ENCODE results near the gene ANKK1.

The ANKK1 gene

DNA sequence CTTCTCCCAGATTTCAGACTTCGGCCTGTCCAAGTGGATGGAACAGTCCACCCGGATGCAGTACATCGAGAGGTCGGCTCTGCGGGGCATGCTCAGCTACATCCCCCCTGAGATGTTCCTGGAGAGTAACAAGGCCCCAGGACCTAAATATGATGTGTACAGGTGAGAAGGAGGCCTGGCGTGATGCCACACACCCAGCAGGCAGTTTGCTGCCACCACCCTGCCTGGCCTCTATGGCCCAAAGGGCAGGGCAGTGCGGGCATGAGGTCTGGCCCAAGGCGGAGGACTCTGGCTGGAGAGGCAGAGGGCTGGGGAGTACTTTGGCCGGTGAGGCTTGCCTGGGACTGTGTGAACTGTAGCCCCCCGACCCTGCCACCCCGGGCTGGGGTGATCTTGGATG, 7.3 kb downstream of the ANKK1 start:
- H3K4me3 Mint-ChIP-seq, result no peak overlapping the region
- H3K4me1 Mint-ChIP-seq (ENCODE audit: low read depth), result no peaks in the 10 kb centered on the region
- no peak for DNase-seq
- no peaks in the 10 kb centered on the region for H3K27me3 Mint-ChIP-seq
- no peaks in the 10 kb centered on the region for H3K36me3 Mint-ChIP-seq (ENCODE audit: low read depth)
- no peaks in the 10 kb centered on the region for H3K9me3 Mint-ChIP-seq
- no peak overlapping the region for H3K27ac Mint-ChIP-seq

DNA sequence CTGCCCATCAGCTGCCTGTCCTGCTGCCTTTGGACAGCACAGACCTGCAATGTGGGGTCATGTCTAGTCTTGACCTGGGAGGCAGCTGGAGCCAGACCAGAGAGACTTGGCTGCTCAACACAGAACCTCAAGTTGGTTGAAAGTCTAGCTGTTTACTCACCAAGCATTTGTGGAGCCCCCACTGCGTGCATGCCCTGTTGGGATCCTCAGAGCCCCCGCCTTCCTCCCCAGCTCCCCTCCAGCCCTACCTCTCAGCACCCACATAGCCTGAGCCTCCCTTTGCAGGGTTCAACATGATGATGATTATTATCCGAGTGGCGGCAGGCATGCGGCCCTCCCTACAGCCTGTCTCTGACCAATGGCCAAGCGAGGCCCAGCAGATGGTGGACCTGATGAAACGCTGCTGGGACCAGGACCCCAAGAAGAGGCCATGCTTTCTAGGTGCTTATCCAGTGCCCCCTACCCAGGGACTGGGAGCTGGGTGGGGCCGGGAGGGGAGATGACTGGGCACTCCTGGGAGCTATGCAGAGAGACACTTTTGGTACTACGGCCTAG, 8.3 kb downstream of the ANKK1 start:
- Mint-ChIP-seq H3K4me3 (no peak overlapping the region), H3K27me3 (no peaks in the 10 kb centered on the region), H3K4me1 (ENCODE audit: low read depth) (no peaks in the 10 kb centered on the region), H3K27ac (no peak overlapping the region), H3K9me3 (no peaks in the 10 kb centered on the region), H3K36me3 (ENCODE audit: low read depth) (no peaks in the 10 kb centered on the region)
- DNase-seq, result no peak

DNA sequence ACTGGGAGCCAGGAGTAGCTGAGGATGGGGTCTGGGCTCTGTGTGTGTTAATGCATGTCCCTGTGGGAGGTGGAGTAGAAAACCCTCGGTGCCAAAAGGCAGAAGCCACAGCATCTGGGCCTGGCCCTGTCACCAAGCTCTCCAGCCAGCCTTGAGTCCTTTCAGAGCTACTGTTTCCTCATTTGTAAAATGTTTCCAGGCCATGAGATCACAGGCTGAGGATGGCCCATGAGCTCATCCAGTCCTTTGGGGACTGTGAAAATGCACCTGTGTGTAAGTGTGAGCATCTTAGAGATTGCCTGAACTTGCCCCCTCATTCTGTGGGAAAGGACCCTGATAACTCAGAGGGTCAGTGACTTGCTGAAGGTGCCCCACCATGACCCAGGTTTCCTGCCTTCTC, 9.1 kb downstream of the ANKK1 start:
- no peak overlapping the region for H3K4me3 Mint-ChIP-seq
- no peaks in the 10 kb centered on the region for H3K27me3 Mint-ChIP-seq
- no peak for DNase-seq
- no peaks in the 10 kb centered on the region for H3K9me3 Mint-ChIP-seq
- H3K27ac Mint-ChIP-seq, result no peak overlapping the region
- H3K36me3 Mint-ChIP-seq (ENCODE audit: low read depth), result no peaks in the 10 kb centered on the region
- no peaks in the 10 kb centered on the region for H3K4me1 Mint-ChIP-seq (ENCODE audit: low read depth)

- DNase-seq, result no peak
- no peaks in the 10 kb centered on the region for H3K27me3 Mint-ChIP-seq
- no peaks in the 10 kb centered on the region for H3K36me3 Mint-ChIP-seq (ENCODE audit: low read depth)
- H3K4me1 Mint-ChIP-seq (ENCODE audit: low read depth), result no peaks in the 10 kb centered on the region
- H3K27ac Mint-ChIP-seq, result no peak overlapping the region
- H3K4me3 Mint-ChIP-seq, result no peak overlapping the region
- no peaks in the 10 kb centered on the region for H3K9me3 Mint-ChIP-seq
Measured at GRCh38 chr11:113397212-113397611, 9.6 kb downstream of the ANKK1 start.

GRCh38 chr11:113397821-113398220, 10.2 kb downstream of the ANKK1 start:
- no peaks in the 10 kb centered on the region for H3K36me3 Mint-ChIP-seq (ENCODE audit: low read depth)
- H3K27ac Mint-ChIP-seq, result no peak overlapping the region
- H3K9me3 Mint-ChIP-seq, result no peaks in the 10 kb centered on the region
- H3K27me3 Mint-ChIP-seq, result no peaks in the 10 kb centered on the region
- no peaks in the 10 kb centered on the region for H3K4me1 Mint-ChIP-seq (ENCODE audit: low read depth)
- no peak for DNase-seq
- H3K4me3 Mint-ChIP-seq, result no peak overlapping the region

DNA sequence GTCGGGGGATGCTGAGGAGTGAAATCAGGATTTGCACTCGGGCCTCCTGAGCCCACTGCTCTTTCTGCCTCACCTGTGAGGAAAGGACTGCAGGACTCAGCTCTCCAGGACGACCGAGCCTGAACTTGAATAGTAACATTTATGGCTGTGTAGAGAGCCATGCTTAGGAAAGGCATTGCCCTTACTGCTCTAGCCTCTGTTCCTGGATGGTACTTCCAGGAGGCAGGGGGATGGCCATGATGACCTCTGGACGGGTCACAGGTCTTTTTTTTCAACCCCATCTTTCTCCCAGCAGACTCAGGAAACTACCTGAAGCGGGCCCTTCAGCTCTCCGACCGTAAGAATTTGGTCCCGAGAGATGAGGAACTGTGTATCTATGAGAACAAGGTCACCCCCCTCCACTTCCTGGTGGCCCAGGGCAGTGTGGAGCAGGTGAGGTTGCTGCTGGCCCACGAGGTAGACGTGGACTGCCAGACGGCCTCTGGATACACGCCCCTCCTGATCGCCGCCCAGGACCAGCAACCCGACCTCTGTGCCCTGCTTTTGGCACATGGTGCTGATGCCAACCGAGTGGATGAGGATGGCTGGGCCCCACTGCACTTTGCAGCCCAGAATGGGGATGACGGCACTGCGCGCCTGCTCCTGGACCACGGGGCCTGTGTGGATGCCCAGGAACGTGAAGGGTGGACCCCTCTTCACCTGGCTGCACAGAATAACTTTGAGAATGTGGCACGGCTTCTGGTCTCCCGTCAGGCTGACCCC, 11.3 kb downstream of the ANKK1 start:
- H3K27me3 Mint-ChIP-seq, result no peaks in the 10 kb centered on the region
- DNase-seq, result no peak

DNA sequence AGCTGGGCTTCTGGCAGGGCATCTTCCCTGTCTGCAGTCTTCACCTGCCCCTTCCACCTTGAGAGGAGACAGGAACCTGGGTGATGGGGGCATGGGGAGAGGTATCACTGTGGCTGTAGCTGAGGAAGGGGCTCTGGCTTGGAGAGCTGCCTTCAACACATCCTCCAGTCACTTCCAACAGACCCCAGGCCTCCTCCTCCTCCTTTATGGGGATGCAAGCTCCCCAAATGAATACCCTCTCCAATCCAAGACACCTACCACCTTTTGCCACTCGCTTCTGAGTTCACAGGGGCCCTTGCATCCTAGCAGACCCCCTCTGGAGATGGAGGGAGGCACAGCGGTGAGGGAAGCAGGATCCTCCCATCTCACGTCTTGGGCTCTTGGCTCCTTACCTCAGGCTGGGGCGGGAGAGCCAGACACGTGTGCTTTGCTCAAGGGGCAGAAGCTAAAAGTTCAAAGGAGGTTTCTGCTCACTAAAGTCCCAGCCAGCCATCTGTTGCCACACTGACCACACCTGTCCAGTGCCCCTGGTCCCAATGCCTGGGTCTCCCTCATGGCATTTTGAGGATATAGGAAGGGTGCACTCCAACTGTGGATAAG, 13.2 kb downstream of the ANKK1 start:
- Mint-ChIP-seq H3K4me3 (no peak overlapping the region), H3K27me3 (no peaks in the 10 kb centered on the region), H3K4me1 (ENCODE audit: low read depth) (no peaks in the 10 kb centered on the region), H3K36me3 (ENCODE audit: low read depth) (no peaks in the 10 kb centered on the region), H3K9me3 (no peaks in the 10 kb centered on the region), H3K27ac (no peak overlapping the region)
- DNase-seq, result no peak

More for the DNA sequence above, 11.3 kb downstream of the ANKK1 start:
- no peaks in the 10 kb centered on the region for H3K36me3 Mint-ChIP-seq (ENCODE audit: low read depth)
- no peak overlapping the region for H3K4me3 Mint-ChIP-seq
- H3K4me1 Mint-ChIP-seq (ENCODE audit: low read depth), result no peaks in the 10 kb centered on the region
- no peaks in the 10 kb centered on the region for H3K9me3 Mint-ChIP-seq
- H3K27ac Mint-ChIP-seq, result no peak overlapping the region

DNA sequence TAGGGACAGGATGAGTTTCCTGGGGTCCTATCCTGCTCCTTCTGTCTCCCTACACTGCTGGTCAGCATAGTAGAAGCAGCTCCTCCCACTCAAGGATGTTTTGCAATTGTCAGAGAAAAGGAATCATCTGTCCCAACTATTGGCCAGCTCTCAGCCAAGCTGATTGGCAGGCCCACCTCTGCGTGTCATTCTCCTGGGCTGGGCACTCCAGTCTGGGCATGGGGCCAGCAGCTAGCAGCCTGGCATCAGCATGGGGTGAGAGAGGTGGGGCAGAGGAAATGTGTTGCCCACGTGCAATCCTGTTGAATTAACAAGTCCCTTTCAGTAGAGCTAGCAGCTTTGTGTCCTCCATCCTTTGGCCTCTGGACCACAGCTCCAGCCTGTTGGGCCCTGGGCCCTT, 14.1 kb downstream of the ANKK1 start:
- Mint-ChIP-seq H3K27me3 (no peaks in the 10 kb centered on the region), H3K4me3 (no peak overlapping the region), H3K4me1 (ENCODE audit: low read depth) (no peaks in the 10 kb centered on the region), H3K36me3 (ENCODE audit: low read depth) (no peaks in the 10 kb centered on the region), H3K9me3 (no peaks in the 10 kb centered on the region), H3K27ac (no peak overlapping the region)
- DNase-seq, result no peak

DNA sequence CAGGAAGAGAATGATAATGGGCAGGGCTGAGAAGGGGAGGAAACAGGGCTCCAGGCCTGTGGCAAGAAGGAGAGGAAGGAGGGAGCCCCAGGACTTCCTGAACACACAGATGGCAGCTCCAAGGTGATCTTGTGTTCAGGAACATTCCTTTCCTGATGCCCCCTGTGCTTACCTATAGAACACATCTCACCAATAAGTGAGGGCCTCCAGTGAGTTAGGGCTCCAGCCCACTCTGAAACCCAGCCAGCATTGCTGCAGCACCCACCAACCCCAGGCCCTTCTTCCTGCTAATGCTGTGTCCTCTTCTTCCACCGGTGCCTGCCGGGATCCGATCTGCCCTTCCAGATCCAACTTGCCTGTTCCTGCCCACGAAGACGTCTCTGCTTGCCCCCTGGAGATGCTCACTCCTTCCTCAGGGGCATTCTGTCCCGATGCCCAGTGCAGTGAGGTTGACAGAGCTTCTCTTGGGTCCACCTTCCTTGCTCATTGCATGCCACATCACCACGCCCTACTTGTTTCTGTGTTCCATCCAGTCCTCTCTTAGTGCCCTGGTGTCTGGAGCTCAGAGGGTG, 17.4 kb downstream of the ANKK1 start:
- Mint-ChIP-seq H3K27ac (no peak overlapping the region), H3K9me3 (no peaks in the 10 kb centered on the region), H3K36me3 (ENCODE audit: low read depth) (no peaks in the 10 kb centered on the region), H3K27me3 (peaks cover 4% of the 10 kb centered on the region), H3K4me3 (no peak overlapping the region), H3K4me1 (ENCODE audit: low read depth) (no peaks in the 10 kb centered on the region)
- no peak for DNase-seq

DNA sequence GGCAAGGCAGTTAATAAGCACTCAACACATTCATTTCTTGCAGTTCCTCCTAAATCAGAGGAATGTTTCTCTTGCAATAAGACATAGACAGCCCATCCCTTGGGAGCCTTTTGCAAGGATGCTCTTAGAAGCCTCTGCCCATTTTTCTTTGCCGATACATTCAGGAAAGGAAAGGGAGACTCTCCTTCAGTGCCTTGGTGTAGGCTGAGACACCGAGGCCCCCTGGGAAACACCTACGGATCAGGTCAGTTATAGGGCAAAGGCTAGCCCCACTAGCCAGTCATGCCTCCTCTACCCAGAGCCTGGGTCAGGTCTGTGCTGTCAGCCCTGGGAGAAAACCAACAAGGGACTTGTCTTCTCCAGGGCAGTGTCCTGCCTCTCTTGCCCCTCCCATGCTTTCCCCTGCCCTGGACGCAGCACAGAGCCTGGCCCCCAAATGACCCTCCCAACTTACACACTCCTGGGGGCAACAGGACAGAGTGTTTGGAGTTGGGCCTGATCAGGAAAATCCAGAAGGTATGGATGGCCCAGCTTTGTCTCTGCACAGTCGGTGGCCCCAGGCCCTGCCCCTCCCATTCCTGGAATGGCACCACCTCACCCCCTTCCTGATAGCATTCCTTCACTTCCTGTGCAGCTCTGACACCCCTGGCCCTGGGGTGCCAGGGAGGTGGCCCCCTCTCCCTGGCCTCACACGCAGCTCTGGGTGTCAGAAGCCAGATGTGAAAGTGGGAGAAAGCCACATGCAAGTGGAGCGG, 18.3 kb downstream of the ANKK1 start:
- Mint-ChIP-seq H3K9me3 (no peaks in the 10 kb centered on the region), H3K4me1 (ENCODE audit: low read depth) (no peaks in the 10 kb centered on the region), H3K27me3 (peaks cover 5% of the 10 kb centered on the region), H3K36me3 (ENCODE audit: low read depth) (no peaks in the 10 kb centered on the region), H3K4me3 (no peak overlapping the region), H3K27ac (no peak overlapping the region)
- no peak for DNase-seq

GRCh38 chr11:113407163-113407562, 19.6 kb downstream of the ANKK1 start:
- DNase-seq, result no peak
- peaks cover 11% of the 10 kb centered on the region for H3K27me3 Mint-ChIP-seq
- no peaks in the 10 kb centered on the region for H3K9me3 Mint-ChIP-seq
- H3K27ac Mint-ChIP-seq, result no peak overlapping the region
- H3K4me3 Mint-ChIP-seq, result no peak overlapping the region
- H3K36me3 Mint-ChIP-seq (ENCODE audit: low read depth), result no peaks in the 10 kb centered on the region
- H3K4me1 Mint-ChIP-seq (ENCODE audit: low read depth), result no peaks in the 10 kb centered on the region

DNA sequence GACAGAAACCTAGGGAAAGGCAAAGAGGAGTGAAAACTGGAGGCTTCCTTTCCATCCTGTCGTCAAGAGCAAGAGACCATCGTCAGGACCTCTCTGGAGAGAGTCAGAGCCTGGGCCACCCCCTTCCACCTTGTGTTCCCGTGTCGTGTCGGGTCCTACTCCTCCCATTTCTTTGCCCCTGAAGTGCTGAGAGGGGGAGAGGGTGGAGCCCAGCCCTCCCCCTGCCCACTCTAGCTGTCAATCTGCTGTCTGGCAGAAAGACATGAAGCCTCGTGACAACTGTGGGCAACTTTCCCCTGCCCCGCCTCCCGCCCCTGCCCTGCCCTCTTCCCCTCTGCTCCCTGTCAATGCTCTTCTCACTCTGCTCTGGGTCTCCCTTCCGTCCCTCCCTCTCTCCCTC, 20.6 kb downstream of the ANKK1 start:
- H3K27me3 Mint-ChIP-seq, result peaks cover 11% of the 10 kb centered on the region
- DNase-seq, result no peak
- H3K36me3 Mint-ChIP-seq (ENCODE audit: low read depth), result no peaks in the 10 kb centered on the region
- H3K4me3 Mint-ChIP-seq, result no peak overlapping the region
- H3K4me1 Mint-ChIP-seq (ENCODE audit: low read depth), result no peaks in the 10 kb centered on the region
- H3K9me3 Mint-ChIP-seq, result no peaks in the 10 kb centered on the region
- no peak overlapping the region for H3K27ac Mint-ChIP-seq

DNA sequence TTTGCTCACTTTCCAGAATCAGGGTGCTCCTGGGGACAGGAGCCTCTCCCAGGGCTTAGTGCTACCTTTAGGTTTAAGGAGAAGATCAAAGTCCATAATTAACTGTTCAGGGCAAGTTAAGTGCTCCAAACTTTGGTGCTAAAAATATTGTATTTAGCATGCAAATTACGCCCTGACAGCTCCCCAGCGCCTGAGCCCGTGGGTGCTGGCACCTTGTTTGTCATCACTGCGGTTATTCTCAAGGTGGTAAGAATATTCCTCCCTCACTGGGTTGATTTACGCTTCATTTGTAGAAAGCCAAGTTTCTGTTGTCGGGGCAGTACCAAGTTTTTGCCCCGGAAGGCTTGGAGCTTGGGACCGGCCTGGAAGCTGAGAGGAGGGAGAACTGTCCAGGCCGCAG, 21.3 kb downstream of the ANKK1 start:
- no peak for DNase-seq
- no peak overlapping the region for H3K4me3 Mint-ChIP-seq
- no peaks in the 10 kb centered on the region for H3K36me3 Mint-ChIP-seq (ENCODE audit: low read depth)
- no peaks in the 10 kb centered on the region for H3K9me3 Mint-ChIP-seq
- no peaks in the 10 kb centered on the region for H3K4me1 Mint-ChIP-seq (ENCODE audit: low read depth)
- peaks cover 11% of the 10 kb centered on the region for H3K27me3 Mint-ChIP-seq
- no peak overlapping the region for H3K27ac Mint-ChIP-seq

- Mint-ChIP-seq H3K27ac (no peak overlapping the region), H3K4me3 (no peak overlapping the region), H3K4me1 (ENCODE audit: low read depth) (no peaks in the 10 kb centered on the region), H3K36me3 (ENCODE audit: low read depth) (no peaks in the 10 kb centered on the region), H3K27me3 (peaks cover 11% of the 10 kb centered on the region), H3K9me3 (no peaks in the 10 kb centered on the region)
- no peak for DNase-seq
Measured at GRCh38 chr11:113409526-113409925, 21.9 kb downstream of the ANKK1 start.
